Esophagus muscularis mucosa (tissue), 4 donors: ENCODE measurements around the gene FTO. TPM values are rescaled to one million over a fixed set of nuclear protein-coding genes. Genes with fewer than 3 reads are reported as not detected.
"Not testable (repeated sequence)": the region's sequence is repeated elsewhere in the genome, so short reads cannot be mapped to it uniquely, and the experiment has no call there.

Experiments used
- DNase-seq: peaks from one replicate; pipeline ENCODE4 v3.0.0-alpha.2; 2017; ENCODE audit errors: extremely low spot score
- H3K27ac ChIP-seq, 4 donors: fragments of 200-600 bp; sonication (generic); replicated peaks in 1 of 4; 1 replicate in 3 of 4; 2 replicates in 1 of 4; pipeline ENCODE4 v1.5.1; 2016 to 2019; ENCODE audit warnings: mild to moderate bottlenecking in 1 of 4
- H3K27me3 ChIP-seq, 4 donors: fragments of 200-600 bp; sonication (generic); one replicate each; pipeline versions ENCODE4 v1.5.1 to v1.6.0; 2016 to 2019
- H3K36me3 ChIP-seq, 4 donors: fragments of 200-600 bp; sonication (generic); one replicate each; pipeline ENCODE4 v1.5.1; 2016 to 2019
- H3K4me1 ChIP-seq, 4 donors: fragments of 200-600 bp; sonication (generic); one replicate each; pipeline ENCODE4 v1.5.1; 2016 to 2019
- H3K4me3 ChIP-seq, 4 donors: fragments of 200-600 bp; sonication (generic); 1 replicate in 2 of 4; 2 replicates in 2 of 4; pipeline ENCODE4 v1.5.1; 2016 to 2019; ENCODE audit warnings: mild to moderate bottlenecking in 4 of 4, moderate library complexity in 1 of 4
- H3K9me3 ChIP-seq, 4 donors: fragments of 200-600 bp; sonication (generic); 1 replicate in 3 of 4; 2 replicates in 1 of 4; pipeline ENCODE4 v1.5.1; 2016 to 2019
- CTCF ChIP-seq, 3 experiments: fragments of 200-600 bp in 2 of 3; fragments of 450-650 bp in 1 of 3; sonication (generic) in 2 of 3; IDR thresholded peaks; one replicate each; pipeline ENCODE4 v1.5.1; 2017 to 2019; ENCODE audit warnings: antibody characterized with exemption in 3 of 3, mild to moderate bottlenecking in 2 of 3, moderate library complexity in 1 of 3
- EP300 ChIP-seq: sonication (generic); formaldehyde crosslinking; IDR thresholded peaks from one replicate; pipeline ENCODE4 v1.6.1; 2017; ENCODE audit warnings: antibody characterized with exemption
- POLR2A ChIP-seq: fragments of 450-650 bp; IDR thresholded peaks from one replicate; pipeline ENCODE4 v1.6.1; 2017; ENCODE audit warnings: antibody characterized with exemption, moderate library complexity, mild to moderate bottlenecking, low read depth
- POLR2AphosphoS5 ChIP-seq, 2 donors: sonication (generic); formaldehyde crosslinking; IDR thresholded peaks; one replicate each; pipeline ENCODE4 v1.6.1; 2017; ENCODE audit warnings: antibody characterized with exemption in 2 of 2
- WGBS: methylation state at CpG from one replicate; pipeline ENCODE4 v1.1.5; 2018; 5-methylcytosine and 5-hydroxymethylcytosine counted together
- intact Hi-C: fragments of 100-400 bp; cut with DNase I; formaldehyde crosslinking; loops from one replicate; pipeline ENCODE4 v1.15.1; 2023
- total RNA-seq, 4 donors: library from RNA; depleted of rRNA; stranded (reverse); fragments of >200 nt; gene quantifications; one replicate each; pipeline versions ENCODE4 v1.1.0 to v1.2.1, GENCODE V29; 2016

Gene FTO
- total RNA-seq, 4 donors from 2014 or later: 101 to 121 (median 112) TPM

GRCh38 chr16:53689636-53690035 is 14.3 kb upstream of the FTO start:
- WGBS: 92% methylated on average over 3 of the region's 3 CpGs
- Histone ChIP-seq H3K36me3 (peaks cover 0 to 19% (median 2%) of the 10 kb centered on the region in 4 donors), H3K4me1 (no peaks in the 10 kb centered on the region), H3K27me3 (no peaks in the 10 kb centered on the region), H3K4me3 (no peak overlapping the region), H3K9me3 (no peaks in the 10 kb centered on the region), H3K27ac (no peak overlapping the region)
- TF ChIP-seq CTCF (IDR thresholded peaks at IDR 0.05) (no peak), EP300 (no peak), POLR2A (no peak), POLR2AphosphoS5 (IDR thresholded peaks at IDR 0.05) (no peak)
- no peak for DNase-seq
- intact Hi-C loops: no loop called here

DNA sequence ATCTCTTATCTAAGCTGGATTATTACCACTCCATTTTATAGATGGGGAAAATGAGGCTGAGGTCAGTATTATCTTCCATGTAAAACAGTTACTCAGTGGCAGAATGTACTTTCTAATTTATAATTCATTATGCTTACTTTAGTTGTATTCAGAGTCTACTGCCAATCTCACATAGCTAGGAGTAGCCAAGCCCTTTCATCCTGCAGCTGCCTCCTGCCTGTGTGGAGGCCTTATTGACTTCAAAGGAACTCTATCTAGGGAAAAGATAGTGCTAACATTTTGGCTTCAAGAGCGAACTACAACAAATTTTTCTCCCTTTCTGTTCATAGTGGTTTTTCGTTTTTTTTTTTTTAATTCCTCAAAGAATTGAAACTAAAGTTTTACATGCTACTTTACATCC is 13.2 kb upstream of the FTO start:
- no peak for DNase-seq
- 91% methylated on average over 2 of the region's 2 CpGs for WGBS
- TF ChIP-seq EP300 (no peak), POLR2A (no peak), CTCF (IDR thresholded peaks at IDR 0.05) (no peak), POLR2AphosphoS5 (IDR thresholded peaks at IDR 0.05) (no peak)

DNA sequence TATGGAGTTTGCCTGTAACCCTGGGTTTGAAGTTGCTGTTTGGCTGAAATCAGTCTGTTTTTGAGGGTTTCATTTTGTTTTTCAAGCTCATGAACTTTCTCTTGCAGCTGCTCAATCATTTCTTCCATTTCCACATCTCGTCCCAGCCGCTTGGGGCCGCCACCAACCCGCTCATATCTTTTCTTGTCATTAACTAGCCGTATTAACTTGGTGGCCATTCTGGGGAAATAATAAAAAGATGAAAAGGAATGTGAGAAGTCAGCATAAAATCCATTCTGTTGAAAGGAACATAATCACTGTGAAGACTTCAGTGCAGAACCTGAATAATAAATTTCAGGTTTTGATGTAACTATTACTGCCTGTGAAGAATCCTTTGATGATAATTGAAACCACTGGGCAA is 11.8 kb upstream of the FTO start:
- H3K9me3 ChIP-seq: no peaks in the 10 kb centered on the region
- H3K27ac ChIP-seq: no peak overlapping the region
- H3K27me3 ChIP-seq: no peaks in the 10 kb centered on the region
- no peak for DNase-seq
- 98% methylated on average over 5 of the region's 5 CpGs for WGBS
- H3K36me3 ChIP-seq: peaks cover 0 to 4% (median 0%) of the 10 kb centered on the region in 4 donors
- intact Hi-C loops: no loop called here
- TF ChIP-seq CTCF (IDR thresholded peaks at IDR 0.05) (no peak), POLR2AphosphoS5 (IDR thresholded peaks at IDR 0.05) (no peak), EP300 (no peak), POLR2A (no peak)
- no peak overlapping the region for H3K4me3 ChIP-seq
- H3K4me1 ChIP-seq: no peaks in the 10 kb centered on the region

More for the DNA sequence above, 13.2 kb upstream of the FTO start:
- Histone ChIP-seq H3K27ac (no peak overlapping the region), H3K4me1 (no peaks in the 10 kb centered on the region), H3K9me3 (no peaks in the 10 kb centered on the region), H3K36me3 (peaks cover 0 to 8% (median 0%) of the 10 kb centered on the region in 4 donors), H3K27me3 (no peaks in the 10 kb centered on the region), H3K4me3 (no peak overlapping the region)
- intact Hi-C loops: no loop called here

GRCh38 chr16:53693320-53693719 is 10.6 kb upstream of the FTO start:
- no peak for TF ChIP-seq EP300
- TF ChIP-seq POLR2AphosphoS5 (IDR thresholded peaks at IDR 0.05): no peak
- TF ChIP-seq POLR2A: no peak
- no peak for TF ChIP-seq CTCF (IDR thresholded peaks at IDR 0.05)
- no peaks in the 10 kb centered on the region for H3K4me1 ChIP-seq

GRCh38 chr16:53695070-53695469 is 8.9 kb upstream of the FTO start:
- H3K4me3 ChIP-seq: no peak overlapping the region
- peaks cover 0 to 4% (median 0%) of the 10 kb centered on the region in 4 donors for H3K36me3 ChIP-seq
- DNase-seq: no peak
- no peak for TF ChIP-seq EP300
- no peak for TF ChIP-seq CTCF (IDR thresholded peaks at IDR 0.05)
- no peak for TF ChIP-seq POLR2AphosphoS5 (IDR thresholded peaks at IDR 0.05)
- TF ChIP-seq POLR2A: no peak
- no peaks in the 10 kb centered on the region for H3K9me3 ChIP-seq
- intact Hi-C loops: no loop called here
- no peaks in the 10 kb centered on the region for H3K4me1 ChIP-seq
- H3K27ac ChIP-seq: no peak overlapping the region
- no peaks in the 10 kb centered on the region for H3K27me3 ChIP-seq
- 83% methylated on average over 1 of the region's 1 CpG for WGBS

More at GRCh38 chr16:53693320-53693719, 10.6 kb upstream of the FTO start:
- no peak overlapping the region for H3K4me3 ChIP-seq
- no peak for DNase-seq
- 92% methylated on average over 5 of the region's 5 CpGs for WGBS
- H3K27ac ChIP-seq: no peak overlapping the region
- intact Hi-C loops: no loop called here
- no peaks in the 10 kb centered on the region for H3K27me3 ChIP-seq
- no peaks in the 10 kb centered on the region for H3K9me3 ChIP-seq
- H3K36me3 ChIP-seq: peaks cover 0 to 4% (median 0%) of the 10 kb centered on the region in 4 donors

DNA sequence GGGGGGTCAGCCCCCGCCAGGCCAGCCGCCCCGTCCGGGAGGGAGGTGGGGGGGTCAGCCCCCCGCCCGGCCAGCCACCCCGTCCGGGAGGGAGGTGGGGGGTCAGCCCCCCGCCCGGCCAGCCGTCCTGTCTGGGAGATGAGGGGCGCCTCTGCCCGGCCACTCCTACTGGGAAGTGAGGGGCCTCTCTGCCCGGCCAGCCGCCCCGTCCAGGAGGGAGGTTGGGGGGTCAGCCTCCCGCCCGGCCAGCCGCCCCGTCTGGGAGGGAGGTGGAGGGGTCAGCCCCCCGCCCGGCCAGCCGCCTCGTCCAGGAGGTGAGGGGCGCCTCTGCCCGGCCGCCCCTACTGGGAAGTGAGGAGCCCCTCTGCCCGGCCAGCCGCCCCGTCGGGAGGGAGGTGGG is 5.7 kb upstream of the FTO start:
- DNase-seq, H3K36me3 ChIP-seq, H3K4me3 ChIP-seq, H3K9me3 ChIP-seq, H3K4me1 ChIP-seq, H3K27ac ChIP-seq, H3K27me3 ChIP-seq, intact Hi-C loops: not testable (repeated sequence)
- no CpG with 5 or more reads among the region's 31 CpGs for WGBS
